C1 segment of cervical spinal cord (tissue), 14 donors: ENCODE results near the gene RNPEPL1.
A peak's percentile ranks its signal among the peaks of the same experiment; 100 is the strongest.

ENCODE experiments used
- DNase-seq, 14 donors: peaks; one replicate each; lab custom pipeline; 2025; lab: John Stamatoyannopoulos, UW

Gene RNPEPL1

GRCh38 chr2:240564561-240565332, 3.5 kb upstream of the RNPEPL1 start:
- DNase-seq: no peak

GRCh38 chr2:240565333-240566202, 2.7 kb upstream of the RNPEPL1 start:
- peak in 6 of 14 donors; percentile 17 to 57 (median 42) for DNase-seq

- peak in 13 of 14 donors; percentile 25 to 89 (median 62) for DNase-seq
These were observed 1.8 kb upstream of the RNPEPL1 start for GRCh38 chr2:240566203-240567136.

- no peak for DNase-seq
These were observed 980 bp upstream of the RNPEPL1 start for GRCh38 chr2:240567137-240567871.

- peak in 8 of 14 donors; percentile 13 to 79 (median 48) for DNase-seq
These were observed 616 bp downstream of the RNPEPL1 start for GRCh38 chr2:240568678-240569522.

GRCh38 chr2:240569523-240569997, 1.3 kb downstream of the RNPEPL1 start:
- DNase-seq: no peak

GRCh38 chr2:240569998-240570530, 1.8 kb downstream of the RNPEPL1 start:
- no peak for DNase-seq

GRCh38 chr2:240570531-240571313, 2.4 kb downstream of the RNPEPL1 start:
- no peak for DNase-seq

GRCh38 chr2:240571314-240571973, 3.2 kb downstream of the RNPEPL1 start:
- DNase-seq: no peak

- DNase-seq: no peak
These were observed 4.1 kb downstream of the RNPEPL1 start for GRCh38 chr2:240572141-240573031.

- DNase-seq: no peak
These were observed 4.8 kb downstream of the RNPEPL1 start for GRCh38 chr2:240573071-240573515.

- DNase-seq: no peak
These were observed 5.5 kb downstream of the RNPEPL1 start for GRCh38 chr2:240573516-240574385.

GRCh38 chr2:240574386-240575100, 6.3 kb downstream of the RNPEPL1 start:
- DNase-seq: no peak

GRCh38 chr2:240575101-240575965, 7.0 kb downstream of the RNPEPL1 start:
- DNase-seq: no peak
